Stimulated activated CD4-positive, alpha-beta T cell treated with anti-CD3 and anti-CD28 coated beads, Interleukin-4, amount 100 ng/mL, for 48 hours (primary cell): ENCODE results near the gene CCDC81.
"Not testable (repeated sequence)": the region's sequence is repeated elsewhere in the genome, so short reads cannot be mapped to it uniquely, and the experiment has no call there.

Experiments
- DNase-seq, 2 donors: peaks; one replicate each; pipeline ENCODE4 v3.0.0-alpha.2; 2020; ENCODE audit warnings: low read depth in 2 of 2

The CCDC81 gene

GRCh38 chr11:86374586-86374985 is at the start of gene CCDC81:
TSS of gene CCDC81 (plus strand) at chr11:86374887. CDS start at chr11:86375164, 277 bp downstream.
- DNase-seq = no peak

GRCh38 chr11:86335131-86335767 is 39.4 kb upstream of the CCDC81 start:
- no peak for DNase-seq

- DNase-seq = no peak
These were observed 37.5 kb upstream of the CCDC81 start for GRCh38 chr11:86337227-86337626.

- no peak for DNase-seq
These were observed 33.3 kb upstream of the CCDC81 start for GRCh38 chr11:86341382-86341781.

- no peak for DNase-seq
These were observed 28.2 kb upstream of the CCDC81 start for GRCh38 chr11:86346513-86346912.

GRCh38 chr11:86355256-86355655 is 19.4 kb upstream of the CCDC81 start:
- DNase-seq = no peak

GRCh38 chr11:86357412-86357811 is 17.3 kb upstream of the CCDC81 start:
- DNase-seq = not testable (repeated sequence)

- no peak for DNase-seq
These were observed 16.0 kb upstream of the CCDC81 start for GRCh38 chr11:86358720-86359119.

- DNase-seq = no peak
These were observed 13.8 kb upstream of the CCDC81 start for GRCh38 chr11:86360775-86361395.

GRCh38 chr11:86363424-86363823 is 11.3 kb upstream of the CCDC81 start:
- DNase-seq = no peak

GRCh38 chr11:86365546-86365945 is 9.1 kb upstream of the CCDC81 start:
- no peak for DNase-seq

GRCh38 chr11:86369668-86370067 is 5.0 kb upstream of the CCDC81 start:
- no peak for DNase-seq

- DNase-seq = no peak
These were observed 4.5 kb upstream of the CCDC81 start for GRCh38 chr11:86370171-86370570.

GRCh38 chr11:86370922-86371594 is 3.6 kb upstream of the CCDC81 start:
- DNase-seq = no peak

- DNase-seq = no peak
These were observed 2.6 kb upstream of the CCDC81 start for GRCh38 chr11:86372041-86372440.

- no peak for DNase-seq
These were observed 2.1 kb upstream of the CCDC81 start for GRCh38 chr11:86372586-86372985.

GRCh38 chr11:86374069-86374468 is 618 bp upstream of the CCDC81 start:
- DNase-seq = no peak

GRCh38 chr11:86377972-86378371 is 3.3 kb downstream of the CCDC81 start:
- no peak for DNase-seq

GRCh38 chr11:86380295-86381059 is 5.8 kb downstream of the CCDC81 start:
- no peak for DNase-seq

GRCh38 chr11:86383041-86383955 is 8.6 kb downstream of the CCDC81 start:
- DNase-seq = no peak

- no peak for DNase-seq
These were observed 11.6 kb downstream of the CCDC81 start for GRCh38 chr11:86386283-86386682.
